ENCODE data around the gene OR2AE1.

Gene OR2AE1

GRCh38 chr7:99827040-99827778 is 49.6 kb downstream of the OR2AE1 start:
- H3K27ac ChIP-seq: peak overlapping the region; percentile 54
- TF ChIP-seq ZFX (IDR thresholded peaks at IDR 0.05; ENCODE audit: borderline replicate concordance) (no peak), CTCF (IDR thresholded peaks at IDR 0.05) (no peak)

All from 22Rv1 (cell line).